HL-60 (cell line): Measurements from ENCODE around the gene CD209.
A peak's percentile ranks its signal among the peaks of the same experiment; 100 is the strongest.
"Not testable (repeated sequence)": the region's sequence is repeated elsewhere in the genome, so short reads cannot be mapped to it uniquely, and the experiment has no call there.

ENCODE experiments used
- DNase-seq, 2 experiments: peaks; one replicate each; pipeline ENCODE4 v3.0.0-alpha.2; 2010 to 2020; ENCODE audit warnings: low read depth in 1 of 2, low spot score in 1 of 2
- H3K27ac ChIP-seq: fragments of 250-450 bp; sonication (Bioruptor Pico); replicated peaks from 2 replicates; pipeline ENCODE4 v1.5.1; 2020; ENCODE audit warnings: mild to moderate bottlenecking, moderate library complexity
- H3K27me3 ChIP-seq: fragments of 250-450 bp; sonication (Bioruptor Pico); 2 replicates; pipeline ENCODE4 v1.5.1; 2021; ENCODE audit warnings: mild to moderate bottlenecking, moderate library complexity; ENCODE audit not compliant: insufficient read depth, poor library complexity, severe bottlenecking
- H3K4me3 ChIP-seq: replicated peaks from 2 replicates; pipeline ENCODE4 v1.5.1; 2011; ENCODE audit warnings: mild to moderate bottlenecking, control low read depth, low read length; ENCODE audit not compliant: insufficient read depth
- CTCF ChIP-seq: IDR thresholded peaks from one replicate; pipeline ENCODE4 v1.5.1; 2011; ENCODE audit warnings: low read length, control low read depth, inconsistent platforms; ENCODE audit not compliant: insufficient read depth
- GABPA ChIP-seq: IDR thresholded peaks from 2 replicates; pipeline ENCODE4 v1.6.1; 2012; ENCODE audit warnings: low read depth
- POLR2AphosphoS5 ChIP-seq: IDR thresholded peaks from 2 replicates; pipeline ENCODE4 v1.6.1; 2012; ENCODE audit warnings: low read depth
- REST ChIP-seq: IDR thresholded peaks from 2 replicates; pipeline ENCODE4 v1.6.1; 2012; ENCODE audit warnings: low read depth; ENCODE audit not compliant: insufficient replicate concordance
- SPI1 ChIP-seq: IDR thresholded peaks from 2 replicates; pipeline ENCODE4 v1.6.1; 2012; ENCODE audit warnings: low read depth, mild to moderate bottlenecking, borderline replicate concordance
- long read RNA-seq: library from polyadenylated mRNA; unstranded; transcript quantifications from one replicate; pipeline ENCODE4 v2.0.0, GENCODE V29; 2020

Gene CD209
- long read RNA-seq = 0 reads

GRCh38 chr19:7746903-7747884 lies at the start of gene CD209:
Gene CD209, minus strand, starts transcription at chr19:7747534. Its CDS starts 23 bp downstream, at chr19:7747511.
- Histone ChIP-seq H3K27me3 (no peaks in the 10 kb centered on the region), H3K4me3 (no peak within 1 kb of the TSS), H3K27ac (no peak within 1 kb of the TSS)
- TF ChIP-seq SPI1 (0 out of 2 replicates have a peak, but pooled peaks have one; percentile 14), REST (no peak)
- DNase-seq = no peak

- no peak for DNase-seq
- no peak overlapping the region for H3K4me3 ChIP-seq
- no peak overlapping the region for H3K27ac ChIP-seq
- no peaks in the 10 kb centered on the region for H3K27me3 ChIP-seq
- no peak for TF ChIP-seq REST
- no peak for TF ChIP-seq CTCF
- TF ChIP-seq GABPA = no peak
- no peak for TF ChIP-seq SPI1
- no peak for TF ChIP-seq POLR2AphosphoS5
Measured at GRCh38 chr19:7795555-7796161, 48.3 kb upstream of the CD209 start.

- TF ChIP-seq CTCF (no peak), REST (no peak), SPI1 (no peak), POLR2AphosphoS5 (no peak), GABPA (no peak)
- Histone ChIP-seq H3K4me3 (no peak overlapping the region), H3K27me3 (peaks cover 10% of the 10 kb centered on the region), H3K27ac (no peak overlapping the region)
- DNase-seq = no peak
Measured at GRCh38 chr19:7793493-7793892, 46.2 kb upstream of the CD209 start.

GRCh38 chr19:7792701-7793100 lies 45.4 kb upstream of the CD209 start:
- H3K27me3 ChIP-seq = peaks cover 15% of the 10 kb centered on the region
- H3K27ac ChIP-seq, H3K4me3 ChIP-seq, DNase-seq: not testable (repeated sequence)
